K562 (cell line): ENCODE measurements around the gene ENSA.

Source experiments
- COPS2 ChIP-seq: fragments of 450-650 bp; conservative IDR thresholded peaks from 2 replicates; pipeline ENCODE4 v1.6.1; 2016; ENCODE audit warnings: mild to moderate bottlenecking, moderate library complexity
- CTCF ChIP-seq, 3 experiments: IDR thresholded peaks in 2 of 3; conservative IDR thresholded peaks in 1 of 3; 2 replicates each; pipeline ENCODE4 v1.5.1; 2011 to 2012; ENCODE audit warnings: low read length in 3 of 3, mild to moderate bottlenecking in 3 of 3, control low read depth in 2 of 3, improper control_type of control experiment in 1 of 3, inconsistent platforms in 1 of 3, low read depth in 1 of 3, mixed read lengths in 1 of 3, moderate library complexity in 1 of 3; ENCODE audit not compliant: insufficient read depth in 2 of 3
- EP300 ChIP-seq: IDR thresholded peaks from 2 replicates; pipeline ENCODE4 v1.6.1; 2012; ENCODE audit warnings: low read length, improper control_type of control experiment
- NFXL1 ChIP-seq: fragments of 450-650 bp; formaldehyde crosslinking; IDR thresholded peaks from 2 replicates; pipeline ENCODE4 v1.4.0; 2021; ENCODE audit warnings: mild to moderate bottlenecking
- NR1H2 ChIP-seq: sonication (generic); formaldehyde crosslinking; IDR thresholded peaks from 2 replicates; pipeline ENCODE4 v1.4.0; 2020; ENCODE audit warnings: mild to moderate bottlenecking, missing genetic modification reagents
- RBM39 ChIP-seq: fragments of 200-400 bp; formaldehyde crosslinking; optimal IDR thresholded peaks from 2 replicates; pipeline ENCODE3; 2018; ENCODE audit warnings: low read depth, low read length
- SIRT6 ChIP-seq: IDR thresholded peaks from one replicate; pipeline ENCODE4 v1.6.1; 2012; ENCODE audit warnings: low read depth, mild to moderate bottlenecking, control low read depth, inconsistent platforms, low read length, moderate library complexity
- YY1 ChIP-seq, 3 experiments: IDR thresholded peaks; 2 replicates each; pipeline ENCODE4 v1.6.1; 2011; ENCODE audit warnings: low read length in 2 of 3, mild to moderate bottlenecking in 2 of 3, moderate library complexity in 2 of 3, borderline replicate concordance in 1 of 3, control low read depth in 1 of 3, low read depth in 1 of 3; ENCODE audit not compliant: insufficient read depth in 3 of 3, insufficient replicate concordance in 2 of 3, control insufficient read depth in 1 of 3, insufficient read length in 1 of 3; ENCODE audit errors: extremely low read depth in 1 of 3
- ZBTB33 ChIP-seq: sonication (generic); formaldehyde crosslinking; IDR thresholded peaks from 2 replicates; pipeline ENCODE4 v1.8.1; 2023; ENCODE audit warnings: mild to moderate bottlenecking, missing genetic modification reagents
- ZNF274 ChIP-seq: IDR thresholded peaks from 2 replicates; pipeline ENCODE4 v1.6.1; 2011; ENCODE audit warnings: low read depth, mild to moderate bottlenecking, low read length, moderate library complexity, borderline replicate concordance

GRCh38 chr1:150663321-150663720 lies 33.9 kb upstream of the ENSA start:
- TF ChIP-seq RBM39 = no peak
- TF ChIP-seq YY1 (IDR thresholded peaks at IDR 0.05; ENCODE audit: borderline replicate concordance in 1 of 3, control insufficient read depth in 1 of 3, extremely low read depth in 1 of 3, insufficient read depth in 3 of 3, insufficient read length in 1 of 3, insufficient replicate concordance in 2 of 3, low read depth in 1 of 3, low read length in 2 of 3) = no peak
- no peak for TF ChIP-seq NR1H2 (CRISPR knock-in tag)
- TF ChIP-seq CTCF (IDR thresholded peaks at IDR 0.05 in 2 of 3, conservative IDR thresholded peaks at IDR 0.05 in 1 of 3; ENCODE audit: insufficient read depth in 2 of 3, low read depth in 1 of 3, low read length in 3 of 3) = no peak
- TF ChIP-seq ZBTB33 (CRISPR knock-in tag) = no peak
- no peak for TF ChIP-seq COPS2
- TF ChIP-seq SIRT6 = no peak
- no peak for TF ChIP-seq EP300
- no peak for TF ChIP-seq NFXL1 (CRISPR knock-in tag)
- no peak for TF ChIP-seq ZNF274
